Neural cell (in vitro differentiated cells): ENCODE data around the gene GSX2. TPM values are rescaled to one million over a fixed set of nuclear protein-coding genes. Genes with fewer than 3 reads are reported as not detected.
"Not testable (repeated sequence)": the region's sequence is repeated elsewhere in the genome, so short reads cannot be mapped to it uniquely, and the experiment has no call there.

Experiments used
- H2AFZ ChIP-seq: fragments of 200-600, 300-800 bp; sonication (generic), shearing (Covaris generic); 2 replicates; pipeline ENCODE4 v1.6.0; 2014; ENCODE audit warnings: low read depth, mild to moderate bottlenecking, antibody characterized with exemption, low read length, moderate library complexity
- H3F3A ChIP-seq: fragments of 200-600 bp; shearing (Covaris generic); 2 replicates; pipeline ENCODE4 v1.6.1; 2016; ENCODE audit warnings: mild to moderate bottlenecking, moderate library complexity, mixed read lengths, antibody characterized with exemption, low read length; ENCODE audit not compliant: insufficient read depth, poor library complexity, severe bottlenecking
- H3K27ac ChIP-seq: fragments of 200-600, 300-800 bp; sonication (generic), shearing (Covaris generic); 2 replicates; pipeline ENCODE4 v1.5.1; 2014; ENCODE audit warnings: mild to moderate bottlenecking, low read length, moderate library complexity
- H3K27me3 ChIP-seq: fragments of 300-800, 200-600 bp; sonication (generic), shearing (Covaris generic); 2 replicates; pipeline ENCODE4 v1.6.0; 2014; ENCODE audit warnings: mild to moderate bottlenecking, low read depth, low read length, moderate library complexity; ENCODE audit not compliant: insufficient read depth
- H3K36me3 ChIP-seq: fragments of 300-800, 200-600 bp; sonication (generic), shearing (Covaris generic); 2 replicates; pipeline ENCODE4 v1.5.1; 2014; ENCODE audit warnings: mild to moderate bottlenecking, antibody characterized with exemption, low read length, moderate library complexity; ENCODE audit not compliant: insufficient read depth
- H3K4me2 ChIP-seq: fragments of 300-800, 200-600 bp; sonication (generic), shearing (Covaris generic); 2 replicates; pipeline ENCODE4 v1.6.0; 2014; ENCODE audit warnings: mild to moderate bottlenecking, low read length
- H3K4me3 ChIP-seq: fragments of 300-800, 200-600 bp; sonication (generic), shearing (Covaris generic); 2 replicates; pipeline ENCODE4 v1.5.1; 2014; ENCODE audit warnings: mild to moderate bottlenecking, low read length, moderate library complexity
- H3K79me2 ChIP-seq: fragments of 200-600 bp; shearing (Covaris generic); replicated peaks from 2 replicates; pipeline ENCODE4 v1.6.0; 2014; ENCODE audit warnings: mild to moderate bottlenecking, low read length, moderate library complexity; ENCODE audit not compliant: insufficient read depth
- H3K9ac ChIP-seq: fragments of 300-800, 200-600 bp; sonication (generic), shearing (Covaris generic); 2 replicates; pipeline ENCODE4 v1.6.1; 2016; ENCODE audit warnings: mild to moderate bottlenecking, low read length, mixed read lengths
- H3K9me2 ChIP-seq: fragments of 200-600 bp; shearing (Covaris generic); 2 replicates; pipeline ENCODE4 v1.6.1; 2016; ENCODE audit warnings: mild to moderate bottlenecking, low read length, mixed read lengths; ENCODE audit not compliant: insufficient read depth
- H3K9me3 ChIP-seq: fragments of 200-600, 300-800 bp; sonication (generic), shearing (Covaris generic); 2 replicates; pipeline ENCODE4 v1.6.1; 2016; ENCODE audit warnings: mild to moderate bottlenecking, mixed run types, low read length, moderate library complexity, mixed read lengths
- H4K20me1 ChIP-seq: fragments of 200-600 bp; shearing (Covaris generic); 2 replicates; pipeline ENCODE4 v1.6.1; 2016; ENCODE audit warnings: mild to moderate bottlenecking, mixed run types; ENCODE audit not compliant: insufficient read depth
- EP300 ChIP-seq: fragments of 450-650 bp; conservative IDR thresholded peaks from 2 replicates; pipeline ENCODE4 v1.6.1; 2014; ENCODE audit warnings: antibody characterized with exemption, mild to moderate bottlenecking, moderate library complexity; ENCODE audit not compliant: poor library complexity, severe bottlenecking
- EZH2 ChIP-seq: fragments of 200-600, 300-800 bp; shearing (Covaris generic), sonication (generic); IDR thresholded peaks from 2 replicates; pipeline ENCODE4 v1.6.1; 2014; ENCODE audit warnings: antibody characterized with exemption, low read length, borderline replicate concordance, mild to moderate bottlenecking; ENCODE audit not compliant: insufficient read depth, poor library complexity, severe bottlenecking
- POLR2AphosphoS5 ChIP-seq: IDR thresholded peaks from 2 replicates; pipeline ENCODE4 v1.6.1; 2012
- RAD21 ChIP-seq: fragments of 450-650 bp; conservative IDR thresholded peaks from 2 replicates; pipeline ENCODE4 v1.6.1; 2014; ENCODE audit warnings: antibody characterized with exemption, mild to moderate bottlenecking, moderate library complexity
- TAF1 ChIP-seq: IDR thresholded peaks from 2 replicates; pipeline ENCODE4 v1.6.1; 2012; ENCODE audit warnings: low read depth
- polyA plus RNA-seq: library from polyadenylated mRNA; depleted of rRNA; stranded (reverse); fragments of >200 nt; gene quantifications from 2 replicates; pipeline ENCODE4 v1.2.3, GENCODE V29; 2014
- TF ChIP-seq, protein P1 (sequence below): fragments of 450-650 bp; IDR thresholded peaks from 2 replicates; pipeline ENCODE4 v1.5.1; 2014; ENCODE audit warnings: antibody characterized with exemption, mild to moderate bottlenecking, moderate library complexity; ENCODE audit not compliant: poor library complexity, severe bottlenecking

Gene GSX2
- polyA plus RNA-seq, 1 donor from 2014 or later: 0.87 TPM

DNA sequence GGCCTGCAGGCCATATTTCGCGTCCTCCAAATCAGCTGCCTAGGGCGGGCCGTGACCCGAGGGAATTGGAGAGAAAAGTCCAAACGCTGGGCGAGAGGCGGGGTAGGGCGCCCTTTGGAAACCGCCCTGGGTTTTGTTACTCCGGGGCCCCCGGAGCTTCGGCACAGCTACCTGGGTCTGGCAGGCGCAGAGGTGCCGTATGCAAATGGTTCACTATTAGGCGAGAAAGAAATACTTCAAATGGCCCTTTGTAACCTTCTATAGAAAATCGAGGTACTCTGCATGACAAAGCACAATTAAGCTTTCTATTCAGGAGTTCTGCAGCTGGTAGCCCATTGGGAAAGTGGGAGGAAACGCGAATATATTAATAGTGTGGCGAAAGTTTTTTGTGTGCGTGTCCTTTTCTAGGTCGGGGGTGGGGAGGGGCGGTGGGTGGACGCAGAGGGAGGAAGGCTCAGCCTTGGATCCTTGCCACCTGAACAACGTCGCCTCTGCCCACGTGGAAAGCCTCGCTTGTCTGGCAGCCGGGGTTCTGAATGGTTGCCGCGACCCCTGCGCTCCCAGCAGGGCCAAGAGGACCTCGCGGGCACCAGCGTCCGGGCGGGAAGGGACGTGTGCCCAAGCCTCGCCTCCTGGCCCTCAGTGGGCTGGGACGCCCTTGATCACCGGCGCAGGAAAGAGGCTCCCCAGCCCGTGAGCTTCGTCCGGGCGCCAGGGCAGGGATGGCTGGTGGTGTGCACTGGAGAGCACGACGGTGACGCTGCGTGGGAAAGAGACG, 9.5 kb downstream of the GSX2 start:
- Histone ChIP-seq H3K36me3 (no peaks in the 10 kb centered on the region), H3K4me3 (peak overlapping the region; percentile 40), H3K27ac (no peak overlapping the region), H4K20me1 (no peaks in the 10 kb centered on the region), H3F3A (peaks cover 10% of the 10 kb centered on the region), H3K9ac (no peak overlapping the region), H3K27me3 (peaks cover 43% of the 10 kb centered on the region), H3K4me2 (no peak overlapping the region), H2AFZ (no peak overlapping the region), H3K79me2 (no peaks in the 10 kb centered on the region), H3K9me2 (no peaks in the 10 kb centered on the region), H3K9me3 (no peaks in the 10 kb centered on the region)
- no peak for TF ChIP-seq EP300
- no peak for TF ChIP-seq EZH2
- no peak for TF ChIP-seq RAD21
- TF ChIP-seq, protein P1, sequence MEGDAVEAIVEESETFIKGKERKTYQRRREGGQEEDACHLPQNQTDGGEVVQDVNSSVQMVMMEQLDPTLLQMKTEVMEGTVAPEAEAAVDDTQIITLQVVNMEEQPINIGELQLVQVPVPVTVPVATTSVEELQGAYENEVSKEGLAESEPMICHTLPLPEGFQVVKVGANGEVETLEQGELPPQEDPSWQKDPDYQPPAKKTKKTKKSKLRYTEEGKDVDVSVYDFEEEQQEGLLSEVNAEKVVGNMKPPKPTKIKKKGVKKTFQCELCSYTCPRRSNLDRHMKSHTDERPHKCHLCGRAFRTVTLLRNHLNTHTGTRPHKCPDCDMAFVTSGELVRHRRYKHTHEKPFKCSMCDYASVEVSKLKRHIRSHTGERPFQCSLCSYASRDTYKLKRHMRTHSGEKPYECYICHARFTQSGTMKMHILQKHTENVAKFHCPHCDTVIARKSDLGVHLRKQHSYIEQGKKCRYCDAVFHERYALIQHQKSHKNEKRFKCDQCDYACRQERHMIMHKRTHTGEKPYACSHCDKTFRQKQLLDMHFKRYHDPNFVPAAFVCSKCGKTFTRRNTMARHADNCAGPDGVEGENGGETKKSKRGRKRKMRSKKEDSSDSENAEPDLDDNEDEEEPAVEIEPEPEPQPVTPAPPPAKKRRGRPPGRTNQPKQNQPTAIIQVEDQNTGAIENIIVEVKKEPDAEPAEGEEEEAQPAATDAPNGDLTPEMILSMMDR: no peak
- TF ChIP-seq POLR2AphosphoS5: no peak
- no peak for TF ChIP-seq TAF1

DNA sequence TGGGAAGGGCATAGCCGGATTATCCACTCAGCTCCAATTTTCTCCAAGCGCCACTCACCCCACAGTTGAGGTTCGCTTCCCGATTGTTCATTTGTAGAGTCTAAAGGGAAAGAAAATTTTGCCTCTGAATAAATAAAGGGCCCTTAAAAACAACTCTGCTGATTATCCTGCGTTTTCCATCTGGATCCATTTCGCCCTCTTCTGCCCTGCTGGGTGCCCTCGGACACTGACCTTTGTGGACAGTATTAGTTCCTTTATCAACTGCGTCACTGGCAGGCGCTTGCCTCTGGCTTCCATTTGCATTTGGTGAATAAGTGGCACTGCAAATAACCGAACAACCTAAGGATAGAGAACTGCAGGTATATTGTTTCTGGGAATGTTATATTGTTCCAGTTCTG, 10.1 kb downstream of the GSX2 start:
- H2AFZ ChIP-seq: no peak overlapping the region
- H3K79me2 ChIP-seq: no peaks in the 10 kb centered on the region
- TF ChIP-seq EZH2 (no peak), RAD21 (no peak)
- no peak overlapping the region for H3K27ac ChIP-seq
- H4K20me1 ChIP-seq: no peaks in the 10 kb centered on the region
- H3K4me2 ChIP-seq: no peak overlapping the region
- H3K9me3 ChIP-seq: no peaks in the 10 kb centered on the region
- peak overlapping the region; percentile 37 for H3K4me3 ChIP-seq
- H3F3A ChIP-seq: peaks cover 10% of the 10 kb centered on the region
- H3K27me3 ChIP-seq: peaks cover 38% of the 10 kb centered on the region
- H3K36me3 ChIP-seq: no peaks in the 10 kb centered on the region
- no peaks in the 10 kb centered on the region for H3K9me2 ChIP-seq
- H3K9ac ChIP-seq: no peak overlapping the region

DNA sequence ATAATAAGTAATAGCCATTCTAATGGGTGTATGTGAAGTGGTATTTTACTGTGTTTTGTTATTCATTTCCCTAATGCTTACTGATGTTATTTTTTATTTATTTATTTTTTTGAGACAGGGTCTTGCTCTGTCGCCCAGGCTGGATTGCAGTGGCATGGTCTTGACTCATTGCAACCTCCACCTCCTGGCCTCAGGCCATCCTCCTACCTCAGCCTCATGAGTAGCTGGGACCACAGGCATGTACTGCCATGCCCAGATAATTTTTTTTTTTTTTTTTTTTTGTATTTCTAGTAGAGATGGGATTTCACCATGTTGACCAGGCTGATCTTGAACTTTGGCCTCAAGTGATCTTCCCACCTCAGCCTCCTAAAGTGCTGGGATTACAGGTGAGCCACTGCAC, 13.2 kb downstream of the GSX2 start:
- H3K79me2 ChIP-seq, H4K20me1 ChIP-seq, H2AFZ ChIP-seq, H3K36me3 ChIP-seq, H3K27ac ChIP-seq, H3K9me3 ChIP-seq, H3K4me3 ChIP-seq, H3K9me2 ChIP-seq, H3K4me2 ChIP-seq, H3K9ac ChIP-seq: not testable (repeated sequence)
- H3K27me3 ChIP-seq: peaks cover 20% of the 10 kb centered on the region
- peaks cover 10% of the 10 kb centered on the region for H3F3A ChIP-seq

DNA sequence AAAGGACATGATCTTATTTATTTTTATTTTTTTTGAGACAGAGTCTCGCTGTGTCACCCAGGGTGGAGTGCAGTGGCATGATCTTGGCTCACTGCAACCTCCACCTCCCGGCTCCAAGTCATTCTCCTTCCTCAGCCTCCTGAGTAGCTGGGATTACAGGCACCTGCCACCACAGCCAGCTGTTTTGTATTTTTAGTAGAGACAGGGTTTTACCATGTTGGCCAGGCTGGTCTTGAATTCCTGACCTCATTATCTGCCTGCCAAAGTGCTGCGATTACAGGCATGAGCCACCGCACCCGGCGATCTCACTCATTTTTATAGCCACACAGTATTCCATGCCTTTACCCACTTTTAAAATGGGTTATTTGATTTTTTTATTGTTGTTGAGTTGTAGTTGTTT, 16.3 kb downstream of the GSX2 start:
- not testable (repeated sequence) for H3K4me3 ChIP-seq, H2AFZ ChIP-seq, H3K9me3 ChIP-seq, H3K9ac ChIP-seq, H4K20me1 ChIP-seq, H3K27me3 ChIP-seq, H3F3A ChIP-seq, H3K79me2 ChIP-seq, H3K27ac ChIP-seq, H3K4me2 ChIP-seq, H3K9me2 ChIP-seq, H3K36me3 ChIP-seq
